Loucy (cell line): ENCODE results near the gene ERICH2.

Source experiments
- H2AFZ ChIP-seq: fragments of 200-600 bp; sonication (generic); 2 replicates; pipeline ENCODE4 v1.6.0; 2016; ENCODE audit warnings: antibody characterized with exemption, mild to moderate bottlenecking, low read length, moderate library complexity
- H3F3A ChIP-seq: fragments of 200-600 bp; 2 replicates; pipeline ENCODE4 v1.6.0; 2016; ENCODE audit warnings: antibody characterized with exemption, low read depth, mild to moderate bottlenecking
- H3K27me3 ChIP-seq: fragments of 200-600 bp; sonication (generic); 2 replicates; pipeline ENCODE4 v1.6.1; 2014; ENCODE audit warnings: low read length, mild to moderate bottlenecking; ENCODE audit not compliant: insufficient read depth, poor library complexity, severe bottlenecking
- H3K36me3 ChIP-seq: fragments of 200-600 bp; sonication (generic); 2 replicates; pipeline ENCODE4 v1.6.1; 2016; ENCODE audit warnings: low read length; ENCODE audit not compliant: insufficient read depth
- H3K4me1 ChIP-seq: fragments of 200-600 bp; sonication (generic); 2 replicates; pipeline ENCODE4 v1.5.1; 2014; ENCODE audit warnings: low read length, mild to moderate bottlenecking; ENCODE audit not compliant: insufficient read depth, poor library complexity, severe bottlenecking
- H3K4me2 ChIP-seq: fragments of 200-600 bp; sonication (generic); 2 replicates; pipeline ENCODE4 v1.6.0; 2014; ENCODE audit warnings: antibody characterized with exemption, low read length, low read depth, mild to moderate bottlenecking; ENCODE audit not compliant: poor library complexity, severe bottlenecking
- H3K4me3 ChIP-seq: fragments of 200-600 bp; sonication (generic); 2 replicates; pipeline ENCODE4 v1.5.1; 2014; ENCODE audit warnings: low read length, mild to moderate bottlenecking, mixed read lengths; ENCODE audit not compliant: poor library complexity, severe bottlenecking
- H3K79me2 ChIP-seq: fragments of 200-600 bp; sonication (generic); 2 replicates; pipeline ENCODE4 v1.6.1; 2014; ENCODE audit warnings: low read length; ENCODE audit not compliant: insufficient read depth
- H3K9ac ChIP-seq: fragments of 200-600 bp; sonication (generic); 2 replicates; pipeline ENCODE4 v1.6.0; 2014; ENCODE audit warnings: mild to moderate bottlenecking, low read depth, low read length, moderate library complexity; ENCODE audit not compliant: poor library complexity, severe bottlenecking
- H3K9me2 ChIP-seq: fragments of 200-600 bp; sonication (generic); replicated peaks from 2 replicates; pipeline ENCODE4 v1.6.1; 2016; ENCODE audit warnings: low read depth, low read length, mixed read lengths
- H3K9me3 ChIP-seq: fragments of 200-600 bp; sonication (generic); 2 replicates; pipeline ENCODE4 v1.6.1; 2014; ENCODE audit warnings: mild to moderate bottlenecking, antibody characterized with exemption, low read length, low read depth; ENCODE audit not compliant: insufficient read depth
- H4K20me1 ChIP-seq: fragments of 200-600 bp; sonication (generic); 2 replicates; pipeline ENCODE4 v1.6.0; 2014; ENCODE audit warnings: antibody characterized with exemption, low read length, mild to moderate bottlenecking; ENCODE audit not compliant: insufficient read depth, poor library complexity, severe bottlenecking
- EZH2phosphoT487 ChIP-seq: fragments of 200-600 bp; IDR thresholded peaks from 2 replicates; pipeline ENCODE4 v1.6.1; 2018; ENCODE audit warnings: antibody characterized with exemption, mild to moderate bottlenecking, moderate library complexity, borderline replicate concordance
- TF ChIP-seq, protein P1 (sequence below): fragments of 200-600 bp; sonication (generic); conservative IDR thresholded peaks from 2 replicates; pipeline ENCODE4 v1.5.1; 2014; ENCODE audit warnings: mild to moderate bottlenecking, antibody characterized with exemption, low read length

ERICH2 gene

DNA sequence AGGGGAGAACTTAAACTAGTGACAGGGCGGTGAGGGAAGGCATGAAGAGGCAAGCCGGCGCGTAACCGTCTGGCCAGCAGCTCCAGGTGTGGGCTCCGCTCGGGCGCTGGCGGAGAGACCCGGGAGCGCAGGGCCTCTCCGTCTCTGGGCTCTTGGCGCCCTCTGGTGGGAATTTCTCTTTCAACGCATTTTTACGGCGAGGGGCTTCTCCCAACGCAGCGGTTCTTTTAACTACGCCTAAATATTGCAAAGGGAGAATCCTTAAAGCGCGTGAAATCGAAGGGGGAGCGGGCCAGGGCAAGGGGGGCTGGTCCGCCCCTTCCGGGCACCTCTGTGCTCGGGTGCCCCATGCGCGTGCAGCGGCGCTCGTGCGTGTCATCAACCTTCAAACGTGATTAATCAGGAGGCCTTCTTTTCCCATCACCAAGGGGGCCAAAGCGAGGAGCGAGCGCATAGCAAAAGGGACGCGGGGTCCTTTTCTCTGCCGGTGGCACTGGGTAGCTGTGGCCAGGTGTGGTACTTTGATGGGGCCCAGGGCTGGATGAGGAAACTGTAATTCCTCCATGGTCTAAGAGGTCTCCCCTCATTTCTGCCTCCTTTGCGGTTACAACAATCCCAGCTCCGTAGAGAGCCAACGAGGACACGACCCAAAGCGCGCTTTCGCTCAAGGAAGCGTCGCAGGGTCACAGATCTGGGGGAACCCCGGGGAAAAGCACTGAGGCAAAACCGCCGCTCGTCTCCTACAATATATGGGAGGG is 45.7 kb downstream of the ERICH2 start:
- H3K27me3 ChIP-seq: peaks cover 4% of the 10 kb centered on the region
- TF ChIP-seq EZH2phosphoT487: no peak
- TF ChIP-seq, protein P1, sequence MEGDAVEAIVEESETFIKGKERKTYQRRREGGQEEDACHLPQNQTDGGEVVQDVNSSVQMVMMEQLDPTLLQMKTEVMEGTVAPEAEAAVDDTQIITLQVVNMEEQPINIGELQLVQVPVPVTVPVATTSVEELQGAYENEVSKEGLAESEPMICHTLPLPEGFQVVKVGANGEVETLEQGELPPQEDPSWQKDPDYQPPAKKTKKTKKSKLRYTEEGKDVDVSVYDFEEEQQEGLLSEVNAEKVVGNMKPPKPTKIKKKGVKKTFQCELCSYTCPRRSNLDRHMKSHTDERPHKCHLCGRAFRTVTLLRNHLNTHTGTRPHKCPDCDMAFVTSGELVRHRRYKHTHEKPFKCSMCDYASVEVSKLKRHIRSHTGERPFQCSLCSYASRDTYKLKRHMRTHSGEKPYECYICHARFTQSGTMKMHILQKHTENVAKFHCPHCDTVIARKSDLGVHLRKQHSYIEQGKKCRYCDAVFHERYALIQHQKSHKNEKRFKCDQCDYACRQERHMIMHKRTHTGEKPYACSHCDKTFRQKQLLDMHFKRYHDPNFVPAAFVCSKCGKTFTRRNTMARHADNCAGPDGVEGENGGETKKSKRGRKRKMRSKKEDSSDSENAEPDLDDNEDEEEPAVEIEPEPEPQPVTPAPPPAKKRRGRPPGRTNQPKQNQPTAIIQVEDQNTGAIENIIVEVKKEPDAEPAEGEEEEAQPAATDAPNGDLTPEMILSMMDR: peak; percentile 68
- H4K20me1 ChIP-seq: no peaks in the 10 kb centered on the region
- no peaks in the 10 kb centered on the region for H3K9me3 ChIP-seq
- no peak overlapping the region for H2AFZ ChIP-seq
- peaks cover 8% of the 10 kb centered on the region for H3K4me1 ChIP-seq
- H3K9me2 ChIP-seq: no peaks in the 10 kb centered on the region
- H3K4me2 ChIP-seq: peak overlapping the region; percentile 67
- H3K4me3 ChIP-seq: peak overlapping the region; percentile 58
- no peaks in the 10 kb centered on the region for H3F3A ChIP-seq
- no peaks in the 10 kb centered on the region for H3K79me2 ChIP-seq
- no peak overlapping the region for H3K9ac ChIP-seq
- no peaks in the 10 kb centered on the region for H3K36me3 ChIP-seq

DNA sequence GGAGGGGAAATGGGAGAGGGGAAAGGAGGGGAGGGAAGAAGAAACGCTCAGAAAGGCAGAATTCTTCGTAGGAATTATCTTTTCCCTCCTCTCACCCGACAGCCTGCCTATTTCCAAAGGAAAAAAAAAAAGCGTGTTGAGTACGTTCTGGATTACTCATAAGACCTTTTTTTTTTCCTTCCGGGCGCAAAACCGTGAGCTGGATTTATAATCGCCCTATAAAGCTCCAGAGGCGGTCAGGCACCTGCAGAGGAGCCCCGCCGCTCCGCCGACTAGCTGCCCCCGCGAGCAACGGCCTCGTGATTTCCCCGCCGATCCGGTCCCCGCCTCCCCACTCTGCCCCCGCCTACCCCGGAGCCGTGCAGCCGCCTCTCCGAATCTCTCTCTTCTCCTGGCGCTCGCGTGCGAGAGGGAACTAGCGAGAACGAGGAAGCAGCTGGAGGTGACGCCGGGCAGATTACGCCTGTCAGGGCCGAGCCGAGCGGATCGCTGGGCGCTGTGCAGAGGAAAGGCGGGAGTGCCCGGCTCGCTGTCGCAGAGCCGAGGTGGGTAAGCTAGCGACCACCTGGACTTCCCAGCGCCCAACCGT is 46.4 kb downstream of the ERICH2 start, which contains the start of gene GAD1:
Gene GAD1, plus strand, starts transcription at position 384 of the 589 bp plus-strand sequence. CDS start 1,705 bp downstream, outside the sequence.
- Histone ChIP-seq H3K9me3 (no peaks in the 10 kb centered on the region), H2AFZ (no peak within 1 kb of the TSS), H3K4me2 (peak within 1 kb of the TSS; percentile 67), H3K9ac (no peak within 1 kb of the TSS), H3F3A (no peaks in the 10 kb centered on the region), H4K20me1 (no peaks in the 10 kb centered on the region), H3K9me2 (no peaks in the 10 kb centered on the region), H3K79me2 (no peaks in the 10 kb centered on the region), H3K36me3 (no peaks in the 10 kb centered on the region), H3K4me3 (peak within 1 kb of the TSS; percentile 58), H3K27me3 (peaks cover 4% of the 10 kb centered on the region), H3K4me1 (peaks cover 8% of the 10 kb centered on the region)
- TF ChIP-seq EZH2phosphoT487: no peak
- TF ChIP-seq, protein P1: no peak

DNA sequence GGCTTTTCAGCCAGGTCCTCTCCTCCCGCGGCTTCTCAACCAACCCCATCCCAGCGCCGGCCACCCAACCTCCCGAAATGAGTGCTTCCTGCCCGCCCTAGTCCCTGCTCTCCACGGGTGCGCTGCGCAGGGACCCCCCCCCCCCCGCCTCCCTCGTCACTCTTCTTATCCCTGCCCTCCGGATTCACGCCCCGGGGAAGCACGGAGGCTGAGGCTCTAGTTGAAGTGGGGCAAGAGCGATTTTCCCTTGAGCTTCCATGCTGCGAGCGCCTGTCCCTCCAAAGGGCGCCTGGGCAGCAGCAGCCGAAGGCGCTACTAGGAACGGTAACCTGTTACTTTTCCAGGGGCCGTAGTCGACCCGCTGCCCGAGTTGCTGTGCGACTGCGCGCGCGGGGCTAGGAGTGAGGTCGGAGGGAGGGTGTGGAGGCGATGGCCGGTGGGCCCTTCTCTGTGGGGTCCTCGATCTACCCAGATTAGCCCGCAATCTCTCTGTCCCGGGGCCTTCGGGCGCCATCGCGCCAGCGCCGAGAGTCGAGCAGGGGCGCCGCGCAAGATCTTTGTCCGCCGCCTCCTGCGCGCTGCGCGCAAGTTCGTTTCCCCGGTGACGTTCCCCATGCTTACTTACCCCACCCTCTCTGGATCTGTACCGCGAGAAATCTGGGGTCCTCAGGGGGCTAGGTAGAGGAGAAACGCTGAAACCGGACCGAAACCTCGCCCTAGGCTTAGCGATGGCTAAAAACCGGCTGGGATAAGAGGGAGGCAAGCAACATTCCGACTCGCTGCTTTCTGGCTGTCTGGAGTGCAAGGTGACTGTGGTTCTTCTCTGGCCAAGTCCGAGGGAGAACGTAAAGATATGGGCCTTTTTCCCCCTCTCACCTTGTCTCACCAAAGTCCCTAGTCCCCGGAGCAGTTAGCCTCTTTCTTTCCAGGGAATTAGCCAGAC is 47.2 kb downstream of the ERICH2 start:
- Histone ChIP-seq H3K4me3 (peak overlapping the region; percentile 58), H3K9ac (no peak overlapping the region), H4K20me1 (no peaks in the 10 kb centered on the region), H3K9me3 (no peaks in the 10 kb centered on the region), H3K9me2 (no peaks in the 10 kb centered on the region), H3K4me2 (peak overlapping the region; percentile 67), H3K36me3 (no peaks in the 10 kb centered on the region), H3K79me2 (no peaks in the 10 kb centered on the region), H3F3A (no peaks in the 10 kb centered on the region), H3K27me3 (peaks cover 4% of the 10 kb centered on the region), H2AFZ (no peak overlapping the region), H3K4me1 (peaks cover 8% of the 10 kb centered on the region)
- TF ChIP-seq, protein P1: no peak
- no peak for TF ChIP-seq EZH2phosphoT487
